Stomach (tissue), 9 donors: ENCODE measurements around the gene ARFIP1. TPM values are rescaled to one million over a fixed set of nuclear protein-coding genes. Genes with fewer than 3 reads are reported as not detected.

ENCODE experiments used
- DNase-seq, 2 donors: peaks; one replicate each; pipeline versions ENCODE4 v3.0.0 to v3.0.0-alpha.2; 2013 to 2019
- H3K27ac ChIP-seq, 5 donors: fragments of 200-600 bp in 4 of 5; sonication (generic) in 4 of 5; one replicate each; pipeline ENCODE4 v1.5.1; 2013 to 2019; ENCODE audit warnings: mild to moderate bottlenecking in 1 of 5, moderate library complexity in 1 of 5
- H3K27me3 ChIP-seq, 3 donors: fragments of 200-600 bp; sonication (generic); one replicate each; pipeline ENCODE4 v1.5.1; 2017 to 2019; ENCODE audit warnings: mixed run types in 1 of 3
- H3K36me3 ChIP-seq, 4 donors: fragments of 200-600 bp; sonication (generic); 1 replicate in 3 of 4; 2 replicates in 1 of 4; pipeline ENCODE4 v1.5.1; 2016 to 2019
- H3K4me1 ChIP-seq, 4 donors: fragments of 200-600 bp; sonication (generic); one replicate each; pipeline ENCODE4 v1.5.1; 2016 to 2019
- H3K4me3 ChIP-seq, 4 donors: fragments of 200-600 bp; sonication (generic) in 3 of 4; one replicate each; pipeline ENCODE4 v1.5.1; 2016 to 2019; ENCODE audit warnings: mild to moderate bottlenecking in 1 of 4
- H3K9me3 ChIP-seq, 4 donors: fragments of 200-600 bp; sonication (generic); one replicate each; pipeline ENCODE4 v1.5.1; 2016 to 2019
- CTCF ChIP-seq, 7 experiments: fragments of 450-650 bp in 4 of 7; fragments of 200-600 bp in 3 of 7; sonication (generic) in 3 of 7; IDR thresholded peaks; one replicate each; pipeline ENCODE4 v1.5.1; 2016 to 2019; ENCODE audit warnings: antibody characterized with exemption in 7 of 7, control low read depth in 2 of 7, mild to moderate bottlenecking in 1 of 7
- EP300 ChIP-seq: sonication (generic); formaldehyde crosslinking; IDR thresholded peaks from one replicate; pipeline ENCODE4 v1.6.1; 2017; ENCODE audit warnings: antibody characterized with exemption
- POLR2A ChIP-seq, 4 donors: fragments of 450-650 bp; IDR thresholded peaks; one replicate each; pipeline ENCODE4 v1.6.1; 2016; ENCODE audit warnings: antibody characterized with exemption in 4 of 4, control low read depth in 2 of 4, mild to moderate bottlenecking in 1 of 4, moderate library complexity in 1 of 4
- POLR2AphosphoS5 ChIP-seq, 3 donors: sonication (generic); formaldehyde crosslinking; IDR thresholded peaks; one replicate each; pipeline ENCODE4 v1.6.1; 2016; ENCODE audit warnings: antibody characterized with exemption in 3 of 3
- WGBS, 5 donors: extraction: QIAGEN DNeasy Blood & Tissue Kit in 3 of 5; methylation state at CpG; one replicate each; pipeline versions ENCODE4 v1.1.5 to v1.1.7; 2013 to 2018; 5-methylcytosine and 5-hydroxymethylcytosine counted together
- intact Hi-C: fragments of 100-400 bp; cut with DNase I; formaldehyde crosslinking; loops from one replicate; pipeline ENCODE4 v1.15.1; 2023; ENCODE audit warnings: low total_unique reads
- polyA plus RNA-seq, 3 donors: library from polyadenylated mRNA; stranded (reverse); fragments of 200-250 nt; gene quantifications; one replicate each; pipeline ENCODE4 v1.2.3, GENCODE V29; 2013
- total RNA-seq, 5 donors: library from RNA; depleted of rRNA; stranded (reverse); fragments of >200 nt; gene quantifications; one replicate each; pipeline versions ENCODE4 v1.1.0 to v1.2.3, GENCODE V29; 2014 to 2016
- donor health status: healthy with polysubstance abuse.
- donor health status: Bipolar disorder and iron deficiency.
- donor health status: healthy.

Gene ARFIP1
- total and polyA plus RNA-seq, 8 donors, result 15.3 to 103 (median 39.4) TPM

- Histone ChIP-seq H3K9me3 (no peaks in the 10 kb centered on the region), H3K4me3 (no peak overlapping the region), H3K36me3 (peaks cover 0 to 50% (median 36%) of the 10 kb centered on the region in 4 donors), H3K27me3 (no peaks in the 10 kb centered on the region), H3K27ac (no peak overlapping the region), H3K4me1 (no peaks in the 10 kb centered on the region)
- TF ChIP-seq EP300, result no peak
- TF ChIP-seq POLR2A (IDR thresholded peaks at IDR 0.05), result no peak
- TF ChIP-seq POLR2AphosphoS5 (IDR thresholded peaks at IDR 0.05), result no peak
- no peak for TF ChIP-seq CTCF (IDR thresholded peaks at IDR 0.05)
- whole genome bisulfite sequencing, 5 donors, result 82 to 95% (median 91%) methylated on average over 5 of the region's 5 CpGs
- DNase-seq, result no peak
- intact Hi-C loops, result no loop called here
Measured at GRCh38 chr4:152885185-152885584, 105.4 kb downstream of the ARFIP1 start.

- 96 to 100% (median 97%) methylated on average over 1 of the region's 1 CpG for WGBS, 5 donors
- DNase-seq, result no peak
- Histone ChIP-seq H3K4me1 (no peaks in the 10 kb centered on the region), H3K27me3 (no peaks in the 10 kb centered on the region), H3K4me3 (no peak overlapping the region), H3K36me3 (peaks cover 0 to 55% (median 43%) of the 10 kb centered on the region in 4 donors), H3K9me3 (no peaks in the 10 kb centered on the region), H3K27ac (no peak overlapping the region)
- no peak for TF ChIP-seq POLR2AphosphoS5 (IDR thresholded peaks at IDR 0.05)
- no peak for TF ChIP-seq EP300
- TF ChIP-seq CTCF (IDR thresholded peaks at IDR 0.05), result no peak
- no peak for TF ChIP-seq POLR2A (IDR thresholded peaks at IDR 0.05)
- intact Hi-C loops, result no loop called here
Measured at GRCh38 chr4:152886201-152886600, 106.4 kb downstream of the ARFIP1 start.

- DNase-seq, result no peak
- no peak for TF ChIP-seq POLR2A (IDR thresholded peaks at IDR 0.05)
- TF ChIP-seq POLR2AphosphoS5 (IDR thresholded peaks at IDR 0.05), result no peak
- no peak for TF ChIP-seq EP300
- TF ChIP-seq CTCF (IDR thresholded peaks at IDR 0.05), result no peak
- 92 to 97% (median 93%) methylated on average over 6 of the region's 6 CpGs for WGBS, 5 donors
- no peaks in the 10 kb centered on the region for H3K9me3 ChIP-seq
- intact Hi-C loops, result no loop called here
- no peaks in the 10 kb centered on the region for H3K4me1 ChIP-seq
- H3K4me3 ChIP-seq, result no peak overlapping the region
- no peak overlapping the region for H3K27ac ChIP-seq
- peaks cover 5 to 67% (median 54%) of the 10 kb centered on the region in 4 donors for H3K36me3 ChIP-seq
- H3K27me3 ChIP-seq, result no peaks in the 10 kb centered on the region
Measured at GRCh38 chr4:152887981-152888380, 108.2 kb downstream of the ARFIP1 start.

GRCh38 chr4:152892974-152893373 lies 113.2 kb downstream of the ARFIP1 start:
- no peak overlapping the region for H3K27ac ChIP-seq
- H3K9me3 ChIP-seq, result no peaks in the 10 kb centered on the region
- H3K4me1 ChIP-seq, result no peaks in the 10 kb centered on the region
- no peaks in the 10 kb centered on the region for H3K27me3 ChIP-seq
- intact Hi-C loops, result no loop called here
- H3K4me3 ChIP-seq, result no peak overlapping the region
- 49 to 69% (median 66%) methylated on average over 2 of the region's 2 CpGs for WGBS, 5 donors
- H3K36me3 ChIP-seq, result peaks cover 5 to 50% (median 38%) of the 10 kb centered on the region in 4 donors
- DNase-seq, result peak in 1 of 2 donors; percentile 26
- TF ChIP-seq CTCF (IDR thresholded peaks at IDR 0.05), result no peak
